GM23338 (cell line): Measurements from ENCODE around the gene TEKT2. TPM values are rescaled to one million over a fixed set of nuclear protein-coding genes. Genes with fewer than 3 reads are reported as not detected.

Experiments
- ATAC-seq: fragments of 200-7000 bp; cut with Tn5 transposase; 3 replicates; pipeline ENCODE4 v1.9.1; 2020
- DNase-seq: peaks from one replicate; pipeline ENCODE4 v3.0.0-alpha.2; 2015; ENCODE audit warnings: low spot score
- H2AFZ ChIP-seq: fragments of 200-600 bp; sonication (generic); 2 replicates; pipeline ENCODE4 v1.8.0; 2016; ENCODE audit warnings: antibody characterized with exemption, mild to moderate bottlenecking, moderate library complexity
- H3F3A ChIP-seq: fragments of 200-600 bp; sonication (generic); replicated peaks from 2 replicates; pipeline ENCODE4 v1.8.0; 2017; ENCODE audit warnings: antibody characterized with exemption, mixed run types, low read depth
- H3K27ac ChIP-seq: fragments of 200-600 bp; sonication (generic); 2 replicates; pipeline ENCODE4 v1.6.1; 2016; ENCODE audit warnings: low read depth
- H3K27me3 ChIP-seq: fragments of 200-600 bp; sonication (generic); 2 replicates; pipeline ENCODE4 v1.8.0; 2016; ENCODE audit warnings: mild to moderate bottlenecking, mixed run types, moderate library complexity; ENCODE audit not compliant: insufficient read depth
- H3K36me3 ChIP-seq: fragments of 200-600 bp; sonication (generic); 2 replicates; pipeline ENCODE4 v1.8.0; 2016; ENCODE audit warnings: mild to moderate bottlenecking; ENCODE audit not compliant: insufficient read depth
- H3K4me1 ChIP-seq: fragments of 200-600 bp; sonication (generic); 2 replicates; pipeline ENCODE4 v1.8.0; 2016; ENCODE audit warnings: mild to moderate bottlenecking, moderate library complexity; ENCODE audit not compliant: insufficient read depth
- H3K4me2 ChIP-seq: fragments of 200-600 bp; sonication (generic); 2 replicates; pipeline ENCODE4 v1.7.1; 2017; ENCODE audit warnings: mixed run types
- H3K4me3 ChIP-seq: fragments of 200-600 bp; sonication (generic); 2 replicates; pipeline ENCODE4 v1.6.1; 2016; ENCODE audit warnings: mixed run types
- H3K79me2 ChIP-seq: fragments of 200-600 bp; sonication (generic); replicated peaks from 2 replicates; pipeline ENCODE4 v1.8.0; 2017; ENCODE audit warnings: mild to moderate bottlenecking; ENCODE audit not compliant: insufficient read depth
- H3K9me2 ChIP-seq: fragments of 200-600 bp; sonication (generic); 2 replicates; pipeline ENCODE4 v1.8.0; 2017; ENCODE audit not compliant: insufficient read depth
- H4K20me1 ChIP-seq: fragments of 200-600 bp; sonication (generic); replicated peaks from 2 replicates; pipeline ENCODE4 v1.8.0; 2017; ENCODE audit warnings: mild to moderate bottlenecking; ENCODE audit not compliant: insufficient read depth
- H3K27ac Mint-ChIP-seq: 2 replicates; pipeline ENCODE4 v1.8.0; 2020; ENCODE audit warnings: inconsistent platforms, mild to moderate bottlenecking, moderate library complexity, mixed read lengths
- H3K27me3 Mint-ChIP-seq: 3 replicates; pipeline ENCODE4 v1.8.0; 2022; ENCODE audit warnings: low read depth, mild to moderate bottlenecking, moderate library complexity, mixed read lengths, inconsistent platforms; ENCODE audit not compliant: insufficient read depth, poor library complexity
- H3K36me3 Mint-ChIP-seq: 3 replicates; pipeline ENCODE4 v1.8.0; 2021; ENCODE audit warnings: low read depth, mild to moderate bottlenecking, inconsistent platforms, moderate library complexity, mixed read lengths
- H3K4me1 Mint-ChIP-seq: 3 replicates; pipeline ENCODE4 v1.8.0; 2020; ENCODE audit warnings: mild to moderate bottlenecking, inconsistent platforms, mixed read lengths
- H3K4me3 Mint-ChIP-seq: 3 replicates; pipeline ENCODE4 v1.8.0; 2021; ENCODE audit warnings: moderate library complexity, mild to moderate bottlenecking, inconsistent platforms, mixed read lengths
- H3K9me3 Mint-ChIP-seq: 3 replicates; pipeline ENCODE4 v1.8.0; 2020; ENCODE audit warnings: moderate library complexity, mild to moderate bottlenecking, inconsistent platforms, mixed read lengths
- CREB1 ChIP-seq: fragments of 250-450 bp; sonication (Bioruptor Pico); IDR thresholded peaks from 2 replicates; pipeline ENCODE4 v1.5.0; 2020; ENCODE audit warnings: low read depth, mild to moderate bottlenecking, moderate library complexity
- EZH2 ChIP-seq: fragments of 200-600 bp; sonication (generic); IDR thresholded peaks from one replicate; pipeline ENCODE4 v1.8.0; 2017; ENCODE audit warnings: antibody characterized with exemption, mild to moderate bottlenecking, low read depth; ENCODE audit not compliant: unreplicated experiment
- EZH2phosphoT487 ChIP-seq: fragments of 200-600 bp; sonication (generic); IDR thresholded peaks from one replicate; pipeline ENCODE4 v1.8.1; 2018; ENCODE audit warnings: antibody characterized with exemption; ENCODE audit not compliant: unreplicated experiment
- JUNB ChIP-seq: IDR thresholded peaks from one replicate; pipeline ENCODE4 v1.6.1; 2016; ENCODE audit warnings: antibody characterized with exemption; ENCODE audit not compliant: unreplicated experiment
- NANOG ChIP-seq: IDR thresholded peaks from 2 replicates; pipeline ENCODE4 v1.6.1; 2016; ENCODE audit warnings: antibody characterized with exemption, borderline replicate concordance
- POLR2AphosphoS5 ChIP-seq: IDR thresholded peaks from 2 replicates; pipeline ENCODE4 v1.6.1; 2016; ENCODE audit warnings: antibody characterized with exemption, low read depth
- STAT1 ChIP-seq: IDR thresholded peaks from one replicate; pipeline ENCODE4 v1.6.1; 2016; ENCODE audit warnings: antibody characterized with exemption; ENCODE audit not compliant: unreplicated experiment
- ZNF114 ChIP-seq: fragments of 250-450 bp; sonication (Bioruptor Pico); IDR thresholded peaks from 2 replicates; pipeline ENCODE4 v1.5.0; 2020; ENCODE audit warnings: mild to moderate bottlenecking, moderate library complexity
- ZNF331 ChIP-seq: fragments of 250-450 bp; sonication (Bioruptor Pico); IDR thresholded peaks from 2 replicates; pipeline ENCODE4 v1.5.0; 2020; ENCODE audit warnings: low read depth, mild to moderate bottlenecking, moderate library complexity
- polyA plus RNA-seq: library from polyadenylated mRNA; unstranded; fragments of >200 nt; fragmentation: Nextera tagmentation; extraction: Ambion mirVana; gene quantifications from 2 replicates; pipeline ENCODE4 v1.2.1, GENCODE V29; 2016
- total RNA-seq: library from RNA; depleted of rRNA; stranded (reverse); fragments of >200 nt; shearing (Covaris generic); gene quantifications from 2 replicates; pipeline ENCODE4 v1.2.3, GENCODE V29; 2014
- TF ChIP-seq, protein P1 (sequence below): IDR thresholded peaks from one replicate; pipeline ENCODE4 v1.6.1; 2018; ENCODE audit warnings: antibody characterized with exemption; ENCODE audit not compliant: unreplicated experiment
- TF ChIP-seq, protein P2 (sequence below): fragments of 250-450 bp; sonication (Bioruptor Pico); IDR thresholded peaks from 2 replicates; pipeline ENCODE4 v1.5.0; 2020; ENCODE audit warnings: mild to moderate bottlenecking, moderate library complexity
- TF ChIP-seq, protein P3 (sequence below): IDR thresholded peaks from 2 replicates; pipeline ENCODE4 v1.6.1; 2016; ENCODE audit warnings: antibody characterized with exemption
- TF ChIP-seq, protein P4 (sequence below), 2 experiments: fragments of 200-600 bp in 1 of 2; sonication (generic) in 1 of 2; conservative IDR thresholded peaks; 2 replicates each; pipeline versions ENCODE4 v1.5.1 to v1.6.1; 2016 to 2017; ENCODE audit warnings: antibody characterized with exemption in 2 of 2, low read depth in 2 of 2, mild to moderate bottlenecking in 2 of 2, moderate library complexity in 1 of 2

The TEKT2 gene
- total and polyA plus RNA-seq, 2 experiments from 2014 or later = 0.36 to 0.94 TPM

DNA sequence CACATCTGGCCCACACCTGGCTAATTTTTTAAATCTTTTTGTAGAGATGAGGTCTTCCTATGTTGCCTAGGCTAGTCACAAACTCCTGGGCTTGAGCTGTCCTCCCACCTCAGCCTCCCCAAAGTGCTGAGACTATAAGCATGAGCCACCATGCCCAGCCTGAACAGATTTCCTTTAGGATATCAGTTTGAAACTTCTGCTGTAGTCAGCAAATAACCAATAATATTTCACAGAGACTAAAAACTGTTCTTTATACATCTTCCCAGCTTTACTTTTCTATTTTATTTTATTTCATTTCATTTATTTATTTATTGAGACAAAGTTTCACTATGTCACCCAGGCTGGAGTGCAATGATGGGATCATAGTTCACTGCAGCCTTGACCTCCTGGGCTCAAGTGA lies 29.9 kb upstream of the TEKT2 start:
- no peaks in the 10 kb centered on the region for H3K79me2 ChIP-seq
- Mint-ChIP-seq H3K4me3 (no peak overlapping the region), H3K36me3 (no peaks in the 10 kb centered on the region), H3K9me3 (no peaks in the 10 kb centered on the region), H3K4me1 (no peaks in the 10 kb centered on the region), H3K27me3 (no peaks in the 10 kb centered on the region), H3K27ac (no peak overlapping the region)
- no peaks in the 10 kb centered on the region; the same call in 1 of the 2 replicates for H4K20me1 ChIP-seq
- no peak overlapping the region for H3K4me2 ChIP-seq
- H3K27me3 ChIP-seq = no peaks in the 10 kb centered on the region
- ATAC-seq = no peak
- H3K27ac ChIP-seq = no peak overlapping the region
- TF ChIP-seq NANOG (no peak), POLR2AphosphoS5 (no peak), JUNB (no peak), CREB1 (CRISPR knock-in tag) (no peak), ZNF331 (no peak), EZH2 (no peak), EZH2phosphoT487 (no peak), ZNF114 (CRISPR knock-in tag) (no peak), STAT1 (no peak)
- TF ChIP-seq, protein P1, sequence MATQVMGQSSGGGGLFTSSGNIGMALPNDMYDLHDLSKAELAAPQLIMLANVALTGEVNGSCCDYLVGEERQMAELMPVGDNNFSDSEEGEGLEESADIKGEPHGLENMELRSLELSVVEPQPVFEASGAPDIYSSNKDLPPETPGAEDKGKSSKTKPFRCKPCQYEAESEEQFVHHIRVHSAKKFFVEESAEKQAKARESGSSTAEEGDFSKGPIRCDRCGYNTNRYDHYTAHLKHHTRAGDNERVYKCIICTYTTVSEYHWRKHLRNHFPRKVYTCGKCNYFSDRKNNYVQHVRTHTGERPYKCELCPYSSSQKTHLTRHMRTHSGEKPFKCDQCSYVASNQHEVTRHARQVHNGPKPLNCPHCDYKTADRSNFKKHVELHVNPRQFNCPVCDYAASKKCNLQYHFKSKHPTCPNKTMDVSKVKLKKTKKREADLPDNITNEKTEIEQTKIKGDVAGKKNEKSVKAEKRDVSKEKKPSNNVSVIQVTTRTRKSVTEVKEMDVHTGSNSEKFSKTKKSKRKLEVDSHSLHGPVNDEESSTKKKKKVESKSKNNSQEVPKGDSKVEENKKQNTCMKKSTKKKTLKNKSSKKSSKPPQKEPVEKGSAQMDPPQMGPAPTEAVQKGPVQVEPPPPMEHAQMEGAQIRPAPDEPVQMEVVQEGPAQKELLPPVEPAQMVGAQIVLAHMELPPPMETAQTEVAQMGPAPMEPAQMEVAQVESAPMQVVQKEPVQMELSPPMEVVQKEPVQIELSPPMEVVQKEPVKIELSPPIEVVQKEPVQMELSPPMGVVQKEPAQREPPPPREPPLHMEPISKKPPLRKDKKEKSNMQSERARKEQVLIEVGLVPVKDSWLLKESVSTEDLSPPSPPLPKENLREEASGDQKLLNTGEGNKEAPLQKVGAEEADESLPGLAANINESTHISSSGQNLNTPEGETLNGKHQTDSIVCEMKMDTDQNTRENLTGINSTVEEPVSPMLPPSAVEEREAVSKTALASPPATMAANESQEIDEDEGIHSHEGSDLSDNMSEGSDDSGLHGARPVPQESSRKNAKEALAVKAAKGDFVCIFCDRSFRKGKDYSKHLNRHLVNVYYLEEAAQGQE = no peak
- TF ChIP-seq, protein P2, sequence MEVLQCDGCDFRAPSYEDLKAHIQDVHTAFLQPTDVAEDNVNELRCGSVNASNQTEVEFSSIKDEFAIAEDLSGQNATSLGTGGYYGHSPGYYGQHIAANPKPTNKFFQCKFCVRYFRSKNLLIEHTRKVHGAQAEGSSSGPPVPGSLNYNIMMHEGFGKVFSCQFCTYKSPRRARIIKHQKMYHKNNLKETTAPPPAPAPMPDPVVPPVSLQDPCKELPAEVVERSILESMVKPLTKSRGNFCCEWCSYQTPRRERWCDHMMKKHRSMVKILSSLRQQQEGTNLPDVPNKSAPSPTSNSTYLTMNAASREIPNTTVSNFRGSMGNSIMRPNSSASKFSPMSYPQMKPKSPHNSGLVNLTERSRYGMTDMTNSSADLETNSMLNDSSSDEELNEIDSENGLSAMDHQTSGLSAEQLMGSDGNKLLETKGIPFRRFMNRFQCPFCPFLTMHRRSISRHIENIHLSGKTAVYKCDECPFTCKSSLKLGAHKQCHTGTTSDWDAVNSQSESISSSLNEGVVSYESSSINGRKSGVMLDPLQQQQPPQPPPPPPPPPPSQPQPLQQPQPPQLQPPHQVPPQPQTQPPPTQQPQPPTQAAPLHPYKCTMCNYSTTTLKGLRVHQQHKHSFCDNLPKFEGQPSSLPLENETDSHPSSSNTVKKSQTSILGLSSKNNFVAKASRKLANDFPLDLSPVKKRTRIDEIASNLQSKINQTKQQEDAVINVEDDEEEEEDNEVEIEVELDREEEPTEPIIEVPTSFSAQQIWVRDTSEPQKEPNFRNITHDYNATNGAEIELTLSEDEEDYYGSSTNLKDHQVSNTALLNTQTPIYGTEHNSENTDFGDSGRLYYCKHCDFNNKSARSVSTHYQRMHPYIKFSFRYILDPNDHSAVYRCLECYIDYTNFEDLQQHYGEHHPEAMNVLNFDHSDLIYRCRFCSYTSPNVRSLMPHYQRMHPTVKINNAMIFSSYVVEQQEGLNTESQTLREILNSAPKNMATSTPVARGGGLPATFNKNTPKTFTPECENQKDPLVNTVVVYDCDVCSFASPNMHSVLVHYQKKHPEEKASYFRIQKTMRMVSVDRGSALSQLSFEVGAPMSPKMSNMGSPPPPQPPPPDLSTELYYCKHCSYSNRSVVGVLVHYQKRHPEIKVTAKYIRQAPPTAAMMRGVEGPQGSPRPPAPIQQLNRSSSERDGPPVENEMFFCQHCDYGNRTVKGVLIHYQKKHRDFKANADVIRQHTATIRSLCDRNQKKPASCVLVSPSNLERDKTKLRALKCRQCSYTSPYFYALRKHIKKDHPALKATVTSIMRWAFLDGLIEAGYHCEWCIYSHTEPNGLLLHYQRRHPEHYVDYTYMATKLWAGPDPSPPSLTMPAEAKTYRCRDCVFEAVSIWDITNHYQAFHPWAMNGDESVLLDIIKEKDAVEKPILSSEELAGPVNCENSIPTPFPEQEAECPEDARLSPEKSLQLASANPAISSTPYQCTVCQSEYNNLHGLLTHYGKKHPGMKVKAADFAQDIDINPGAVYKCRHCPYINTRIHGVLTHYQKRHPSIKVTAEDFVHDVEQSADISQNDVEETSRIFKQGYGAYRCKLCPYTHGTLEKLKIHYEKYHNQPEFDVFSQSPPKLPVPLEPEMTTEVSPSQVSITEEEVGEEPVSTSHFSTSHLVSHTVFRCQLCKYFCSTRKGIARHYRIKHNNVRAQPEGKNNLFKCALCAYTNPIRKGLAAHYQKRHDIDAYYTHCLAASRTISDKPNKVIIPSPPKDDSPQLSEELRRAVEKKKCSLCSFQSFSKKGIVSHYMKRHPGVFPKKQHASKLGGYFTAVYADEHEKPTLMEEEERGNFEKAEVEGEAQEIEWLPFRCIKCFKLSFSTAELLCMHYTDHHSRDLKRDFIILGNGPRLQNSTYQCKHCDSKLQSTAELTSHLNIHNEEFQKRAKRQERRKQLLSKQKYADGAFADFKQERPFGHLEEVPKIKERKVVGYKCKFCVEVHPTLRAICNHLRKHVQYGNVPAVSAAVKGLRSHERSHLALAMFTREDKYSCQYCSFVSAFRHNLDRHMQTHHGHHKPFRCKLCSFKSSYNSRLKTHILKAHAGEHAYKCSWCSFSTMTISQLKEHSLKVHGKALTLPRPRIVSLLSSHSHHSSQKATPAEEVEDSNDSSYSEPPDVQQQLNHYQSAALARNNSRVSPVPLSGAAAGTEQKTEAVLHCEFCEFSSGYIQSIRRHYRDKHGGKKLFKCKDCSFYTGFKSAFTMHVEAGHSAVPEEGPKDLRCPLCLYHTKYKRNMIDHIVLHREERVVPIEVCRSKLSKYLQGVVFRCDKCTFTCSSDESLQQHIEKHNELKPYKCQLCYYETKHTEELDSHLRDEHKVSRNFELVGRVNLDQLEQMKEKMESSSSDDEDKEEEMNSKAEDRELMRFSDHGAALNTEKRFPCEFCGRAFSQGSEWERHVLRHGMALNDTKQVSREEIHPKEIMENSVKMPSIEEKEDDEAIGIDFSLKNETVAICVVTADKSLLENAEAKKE (CRISPR knock-in tag) = no peak
- TF ChIP-seq, protein P3, sequence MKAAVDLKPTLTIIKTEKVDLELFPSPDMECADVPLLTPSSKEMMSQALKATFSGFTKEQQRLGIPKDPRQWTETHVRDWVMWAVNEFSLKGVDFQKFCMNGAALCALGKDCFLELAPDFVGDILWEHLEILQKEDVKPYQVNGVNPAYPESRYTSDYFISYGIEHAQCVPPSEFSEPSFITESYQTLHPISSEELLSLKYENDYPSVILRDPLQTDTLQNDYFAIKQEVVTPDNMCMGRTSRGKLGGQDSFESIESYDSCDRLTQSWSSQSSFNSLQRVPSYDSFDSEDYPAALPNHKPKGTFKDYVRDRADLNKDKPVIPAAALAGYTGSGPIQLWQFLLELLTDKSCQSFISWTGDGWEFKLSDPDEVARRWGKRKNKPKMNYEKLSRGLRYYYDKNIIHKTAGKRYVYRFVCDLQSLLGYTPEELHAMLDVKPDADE = no peak
- TF ChIP-seq, protein P4, sequence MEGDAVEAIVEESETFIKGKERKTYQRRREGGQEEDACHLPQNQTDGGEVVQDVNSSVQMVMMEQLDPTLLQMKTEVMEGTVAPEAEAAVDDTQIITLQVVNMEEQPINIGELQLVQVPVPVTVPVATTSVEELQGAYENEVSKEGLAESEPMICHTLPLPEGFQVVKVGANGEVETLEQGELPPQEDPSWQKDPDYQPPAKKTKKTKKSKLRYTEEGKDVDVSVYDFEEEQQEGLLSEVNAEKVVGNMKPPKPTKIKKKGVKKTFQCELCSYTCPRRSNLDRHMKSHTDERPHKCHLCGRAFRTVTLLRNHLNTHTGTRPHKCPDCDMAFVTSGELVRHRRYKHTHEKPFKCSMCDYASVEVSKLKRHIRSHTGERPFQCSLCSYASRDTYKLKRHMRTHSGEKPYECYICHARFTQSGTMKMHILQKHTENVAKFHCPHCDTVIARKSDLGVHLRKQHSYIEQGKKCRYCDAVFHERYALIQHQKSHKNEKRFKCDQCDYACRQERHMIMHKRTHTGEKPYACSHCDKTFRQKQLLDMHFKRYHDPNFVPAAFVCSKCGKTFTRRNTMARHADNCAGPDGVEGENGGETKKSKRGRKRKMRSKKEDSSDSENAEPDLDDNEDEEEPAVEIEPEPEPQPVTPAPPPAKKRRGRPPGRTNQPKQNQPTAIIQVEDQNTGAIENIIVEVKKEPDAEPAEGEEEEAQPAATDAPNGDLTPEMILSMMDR (conservative IDR thresholded peaks at IDR 0.05; ENCODE audit: low read depth in 2 of 2) = no peak
- no peak overlapping the region for H2AFZ ChIP-seq
- H3K4me3 ChIP-seq = no peak overlapping the region
- H3K9me2 ChIP-seq = no peaks in the 10 kb centered on the region
- no peaks in the 10 kb centered on the region for H3K4me1 ChIP-seq
- H3F3A ChIP-seq = no peaks in the 10 kb centered on the region
- no peak for DNase-seq
- no peaks in the 10 kb centered on the region for H3K36me3 ChIP-seq
